Myocyte (in vitro differentiated cells): ENCODE measurements around the gene SLC25A33. TPM values are rescaled to one million over a fixed set of nuclear protein-coding genes. Genes with fewer than 3 reads are reported as not detected.
A peak's percentile ranks its signal among the peaks of the same experiment; 100 is the strongest.
"Not testable (repeated sequence)": the region's sequence is repeated elsewhere in the genome, so short reads cannot be mapped to it uniquely, and the experiment has no call there.

Experiments used
- DNase-seq: peaks from one replicate; pipeline ENCODE4 v3.0.0-alpha.2; 2012; ENCODE audit warnings: low read depth
- total RNA-seq: library from RNA; depleted of rRNA; stranded (reverse); fragments of >200 nt; gene quantifications from 2 replicates; pipeline ENCODE4 v1.2.3, GENCODE V29; 2014

SLC25A33 gene
- total RNA-seq, 1 donor from 2014 or later = 10.2 TPM

- peak; percentile 54 for DNase-seq
These were observed 725 bp downstream of the SLC25A33 start for GRCh38 chr1:9539829-9540550.

DNA sequence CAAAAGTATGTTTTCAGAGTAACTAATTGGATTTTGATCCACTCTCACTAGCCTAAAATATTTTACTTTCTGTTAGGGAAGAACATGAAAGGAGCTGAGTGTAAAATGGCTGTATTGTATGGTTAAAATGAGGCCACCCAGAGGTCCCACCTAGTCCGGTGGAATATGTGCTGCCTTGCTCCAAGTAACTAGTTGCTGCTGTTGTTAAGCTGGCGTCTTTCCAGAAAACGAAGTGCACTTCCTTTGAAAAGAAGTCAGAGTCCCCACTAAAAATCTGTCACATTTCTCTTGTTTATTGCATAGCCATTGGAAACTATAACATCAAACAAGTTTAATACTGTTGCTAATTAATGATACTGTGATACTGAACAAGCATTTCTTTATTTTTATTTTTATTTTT lies 3.2 kb downstream of the SLC25A33 start:
- DNase-seq = peak; percentile 9

- no peak for DNase-seq
These were observed 5.7 kb downstream of the SLC25A33 start for GRCh38 chr1:9544926-9545325.

DNA sequence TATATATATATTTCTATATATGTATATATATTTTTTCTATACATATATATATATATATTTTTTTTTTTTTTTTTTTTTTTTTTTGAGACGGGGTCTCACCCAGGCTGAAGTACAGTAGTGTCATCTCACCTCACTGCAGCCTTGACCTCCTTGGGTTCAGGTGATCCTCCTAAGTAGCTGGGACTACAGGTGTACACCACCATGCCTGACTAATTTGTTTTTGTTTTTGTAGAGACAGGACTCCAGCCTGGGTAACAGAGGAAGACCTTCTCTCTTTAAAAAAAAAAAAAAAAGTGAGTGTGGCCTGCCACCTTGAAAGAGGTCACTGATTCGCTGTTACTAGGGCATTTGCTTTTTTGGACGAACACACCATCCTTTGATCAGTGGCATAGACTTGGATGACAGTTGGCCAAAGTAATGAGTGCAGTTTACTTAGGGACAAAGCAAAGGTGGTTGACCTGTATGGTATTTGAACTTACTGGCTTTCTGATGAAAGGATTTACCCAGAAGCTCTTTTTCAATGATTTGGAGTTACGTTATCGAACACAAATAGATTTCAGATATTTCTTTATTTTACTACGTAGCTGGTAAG lies 10.8 kb downstream of the SLC25A33 start:
- DNase-seq = no peak

DNA sequence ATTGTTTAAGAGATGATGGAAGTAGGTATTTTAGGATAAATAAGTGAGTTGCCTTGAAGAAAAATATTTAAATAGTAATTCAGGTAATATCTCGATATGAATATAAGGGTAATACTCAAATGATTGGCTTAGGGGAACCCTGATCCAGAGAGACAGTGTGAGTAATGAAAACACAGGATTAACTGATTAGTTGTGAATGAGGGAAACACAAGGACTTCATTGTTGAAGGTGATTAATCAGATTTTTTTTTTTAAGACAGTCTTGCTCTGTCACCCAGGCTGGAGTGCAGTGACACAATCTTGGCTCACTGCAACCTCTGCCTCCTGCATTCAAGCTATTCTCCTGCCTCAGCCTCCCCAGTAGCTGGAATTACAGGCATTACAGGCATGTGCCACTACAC lies 12.7 kb downstream of the SLC25A33 start:
- no peak for DNase-seq

GRCh38 chr1:9553736-9554144 lies 14.5 kb downstream of the SLC25A33 start:
- no peak for DNase-seq

DNA sequence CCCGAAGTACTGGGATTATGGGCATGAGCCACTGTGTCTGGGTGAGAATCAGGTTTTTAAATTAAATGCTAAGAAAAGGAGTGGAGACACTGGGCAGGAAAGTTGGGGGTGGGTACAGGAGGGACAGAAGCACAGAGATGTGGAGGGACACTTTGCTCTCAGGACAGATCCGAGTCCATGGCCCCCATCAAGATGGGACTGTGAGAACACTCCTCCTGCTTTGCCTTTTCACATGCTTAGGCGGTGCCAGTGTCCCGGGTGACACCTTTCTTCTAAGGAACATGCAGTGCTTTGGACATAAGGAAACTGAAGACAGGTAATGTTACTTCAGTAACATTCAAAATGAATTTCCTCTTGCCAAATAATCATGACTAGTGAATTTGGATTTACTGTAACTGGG lies 16.7 kb downstream of the SLC25A33 start:
- DNase-seq = no peak

DNA sequence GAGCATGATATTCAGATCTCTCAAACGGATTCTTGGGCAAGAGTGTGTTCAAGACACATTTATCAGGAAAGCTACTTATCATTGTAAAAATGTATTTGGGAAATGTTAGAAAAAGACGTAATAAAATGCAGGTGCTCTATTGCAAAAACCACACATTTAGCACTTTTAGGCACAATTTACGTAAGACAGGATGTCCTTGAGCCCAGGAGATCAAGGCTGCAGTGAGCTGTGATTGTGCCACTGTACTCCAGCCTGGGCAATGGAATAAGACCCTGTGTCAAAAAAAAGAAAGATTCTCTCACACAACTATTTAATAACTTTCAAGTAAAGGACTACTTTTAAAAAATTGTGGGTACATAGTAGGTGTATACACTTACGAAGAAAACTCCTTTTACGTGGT lies 18.4 kb downstream of the SLC25A33 start:
- no peak for DNase-seq

- no peak for DNase-seq
These were observed 19.1 kb downstream of the SLC25A33 start for GRCh38 chr1:9558271-9558945.

- DNase-seq = no peak
These were observed 19.8 kb downstream of the SLC25A33 start for GRCh38 chr1:9558946-9559545.

DNA sequence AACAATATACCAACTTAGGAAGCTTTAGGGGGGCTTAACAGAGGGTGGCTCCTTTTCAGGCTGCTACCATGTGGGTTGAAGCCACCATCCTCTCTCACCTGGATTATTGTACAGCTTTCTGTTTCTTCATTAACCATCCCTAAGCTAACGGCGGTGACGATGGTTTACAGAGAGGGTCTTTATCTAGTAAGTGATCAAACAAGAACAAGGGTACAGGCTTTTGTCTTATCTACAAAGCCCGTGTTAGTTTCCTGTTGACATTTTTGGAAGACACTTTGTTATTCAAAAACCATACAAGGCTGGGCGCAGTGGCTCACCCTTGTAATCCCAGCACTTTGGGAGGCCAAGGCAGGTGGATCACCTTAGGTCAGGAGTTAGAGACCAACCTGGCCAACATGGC lies 20.4 kb downstream of the SLC25A33 start:
- no peak for DNase-seq

GRCh38 chr1:9560090-9560489 lies 20.8 kb downstream of the SLC25A33 start:
- not testable (repeated sequence) for DNase-seq

GRCh38 chr1:9561429-9561828 lies 22.2 kb downstream of the SLC25A33 start:
- DNase-seq = peak; percentile 65

GRCh38 chr1:9569267-9569666 lies 30.0 kb downstream of the SLC25A33 start:
- DNase-seq = no peak

GRCh38 chr1:9570886-9571529 lies 31.7 kb downstream of the SLC25A33 start:
- not testable (repeated sequence) for DNase-seq

GRCh38 chr1:9573723-9574122 lies 34.5 kb downstream of the SLC25A33 start:
- peak; percentile 70 for DNase-seq

GRCh38 chr1:9575486-9575885 lies 36.2 kb downstream of the SLC25A33 start:
- no peak for DNase-seq

GRCh38 chr1:9576903-9577302 lies 37.6 kb downstream of the SLC25A33 start:
- no peak for DNase-seq

DNA sequence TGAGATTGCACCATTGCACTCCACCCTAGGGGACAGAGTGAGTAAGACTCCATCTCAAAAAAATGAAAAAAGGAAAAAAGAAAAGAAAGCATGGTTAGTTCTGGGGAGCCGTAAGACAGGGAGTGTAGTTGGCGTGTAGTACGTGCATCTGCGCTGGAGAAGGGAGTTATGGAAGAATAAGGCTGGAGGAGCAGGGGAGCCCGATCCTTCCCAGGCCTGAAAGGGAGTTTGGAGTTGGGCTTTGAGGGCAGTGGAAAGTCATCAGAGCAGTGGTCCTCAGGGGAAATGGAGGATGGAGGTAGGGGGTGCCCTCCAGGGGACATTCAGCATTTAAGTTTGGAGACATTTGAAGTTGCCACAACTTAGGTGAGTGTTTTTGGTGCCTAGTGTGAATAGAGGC lies 38.2 kb downstream of the SLC25A33 start:
- DNase-seq = no peak

- no peak for DNase-seq
These were observed 41.7 kb downstream of the SLC25A33 start for GRCh38 chr1:9580942-9581341.

GRCh38 chr1:9586147-9586766 lies 47.0 kb downstream of the SLC25A33 start:
- DNase-seq = no peak
